HepG2 (cell line): Measurements from ENCODE around the gene SNAI1. TPM values are rescaled to one million over a fixed set of nuclear protein-coding genes. Genes with fewer than 3 reads are reported as not detected.

ENCODE experiments used
- ADNP ChIP-seq: sonication (generic); formaldehyde crosslinking; IDR thresholded peaks from 2 replicates; pipeline ENCODE4 v1.4.0; 2020; ENCODE audit warnings: missing genetic modification reagents
- AHR ChIP-seq: IDR thresholded peaks from 2 replicates; pipeline ENCODE4 v1.6.1; 2018; ENCODE audit warnings: missing genetic modification reagents, missing compliant biosample characterization
- MEIS1 ChIP-seq: sonication (generic); formaldehyde crosslinking; IDR thresholded peaks from 2 replicates; pipeline ENCODE4 v1.9.0; 2021; ENCODE audit warnings: mild to moderate bottlenecking, missing genetic modification reagents, moderate library complexity, borderline replicate concordance
- MIER3 ChIP-seq: IDR thresholded peaks from 2 replicates; pipeline ENCODE4 v1.6.1; 2016; ENCODE audit warnings: missing compliant biosample characterization, borderline replicate concordance
- NFKB2 ChIP-seq: sonication (generic); formaldehyde crosslinking; IDR thresholded peaks from 2 replicates; pipeline ENCODE4 v1.4.0; 2020; ENCODE audit warnings: missing genetic modification reagents, borderline replicate concordance
- PHF5A ChIP-seq: IDR thresholded peaks from one replicate; pipeline ENCODE4 v1.6.1; 2018; ENCODE audit warnings: low read depth, missing genetic modification reagents; ENCODE audit not compliant: unreplicated experiment
- SIX1 ChIP-seq: sonication (generic); formaldehyde crosslinking; IDR thresholded peaks from 2 replicates; pipeline ENCODE4 v1.4.0; 2020; ENCODE audit warnings: missing genetic modification reagents, borderline replicate concordance
- TARDBP ChIP-seq: sonication (generic); formaldehyde crosslinking; IDR thresholded peaks from 2 replicates; pipeline ENCODE4 v1.8.0; 2022; ENCODE audit warnings: mild to moderate bottlenecking, missing genetic modification reagents
- YEATS4 ChIP-seq: sonication (generic); formaldehyde crosslinking; IDR thresholded peaks from 2 replicates; pipeline ENCODE4 v1.4.0; 2020; ENCODE audit warnings: missing genetic modification reagents, borderline replicate concordance
- ZNF383 ChIP-seq: sonication (generic); formaldehyde crosslinking; IDR thresholded peaks from 2 replicates; pipeline ENCODE4 v1.4.0; 2020; ENCODE audit warnings: missing genetic modification reagents, mild to moderate bottlenecking, borderline replicate concordance
- ZNF547 ChIP-seq: sonication (generic); formaldehyde crosslinking; IDR thresholded peaks from 2 replicates; pipeline ENCODE4 v1.5.1; 2020; ENCODE audit warnings: mild to moderate bottlenecking, missing genetic modification reagents
- ZNF549 ChIP-seq: sonication (generic); formaldehyde crosslinking; IDR thresholded peaks from 2 replicates; pipeline ENCODE4 v1.5.0; 2020; ENCODE audit warnings: missing genetic modification reagents
- ZNF557 ChIP-seq: sonication (generic); formaldehyde crosslinking; IDR thresholded peaks from 2 replicates; pipeline ENCODE4 v1.4.0; 2020; ENCODE audit warnings: missing genetic modification reagents
- ZNF780A ChIP-seq: sonication (generic); formaldehyde crosslinking; IDR thresholded peaks from 2 replicates; pipeline ENCODE4 v1.8.0; 2022; ENCODE audit warnings: mild to moderate bottlenecking, missing genetic modification reagents, moderate library complexity
- polyA plus RNA-seq, 8 experiments: library from polyadenylated mRNA; depleted of rRNA in 3 of 8; stranded (reverse) in 7 of 8; unstranded in 1 of 8; fragments of >200 nt; fragmentation: Illumina TruSeq in 4 of 8; extraction: Trizol in 4 of 8; gene quantifications; 2 replicates each; pipeline versions ENCODE4 v1.2.1 to v1.2.3, GENCODE V29; 2011 to 2016; ENCODE audit warnings: low read depth in 4 of 8, missing spikeins in 1 of 8, mixed read lengths in 1 of 8; ENCODE audit not compliant: insufficient read depth in 1 of 8
- total RNA-seq, 5 experiments: library from RNA; depleted of rRNA; stranded (reverse); fragments of >200 nt; fragmentation: Illumina TruSeq; extraction: Trizol; gene quantifications; 2 replicates each; pipeline ENCODE4 v1.2.3, GENCODE V29; 2016; ENCODE audit warnings: low read depth in 1 of 5
- TF ChIP-seq, protein P1 (sequence below): sonication (generic); formaldehyde crosslinking; IDR thresholded peaks from 2 replicates; pipeline ENCODE4; 2020; ENCODE audit warnings: missing genetic modification reagents, mild to moderate bottlenecking, borderline replicate concordance
- TF ChIP-seq, protein P2 (sequence below): sonication (generic); formaldehyde crosslinking; IDR thresholded peaks from 2 replicates; pipeline ENCODE4 v1.4.0; 2020; ENCODE audit warnings: missing genetic modification reagents
- TF ChIP-seq, protein P3 (sequence below): sonication (generic); formaldehyde crosslinking; IDR thresholded peaks from 2 replicates; pipeline ENCODE4 v1.4.0; 2020; ENCODE audit warnings: missing genetic modification reagents; ENCODE audit errors: not compliant biosample characterization
- TF ChIP-seq, protein P4 (sequence below): sonication (generic); formaldehyde crosslinking; conservative IDR thresholded peaks from 2 replicates; pipeline ENCODE4 v1.4.0; 2020; ENCODE audit warnings: missing genetic modification reagents
- TF ChIP-seq, protein P5 (sequence below): sonication (generic); formaldehyde crosslinking; IDR thresholded peaks from 2 replicates; pipeline ENCODE4 v1.5.0; 2020; ENCODE audit warnings: mild to moderate bottlenecking, missing genetic modification reagents
- TF ChIP-seq, protein P6 (sequence below): IDR thresholded peaks from 2 replicates; pipeline ENCODE4 v1.6.1; 2012; ENCODE audit warnings: low read depth, low read length, improper control_type of control experiment

SNAI1 gene
- total and polyA plus RNA-seq, 2 of the 13 experiments (the other 11 are each of a cell fraction or from before 2014, with no cell fraction given) = 1.3 to 1.4 TPM

DNA sequence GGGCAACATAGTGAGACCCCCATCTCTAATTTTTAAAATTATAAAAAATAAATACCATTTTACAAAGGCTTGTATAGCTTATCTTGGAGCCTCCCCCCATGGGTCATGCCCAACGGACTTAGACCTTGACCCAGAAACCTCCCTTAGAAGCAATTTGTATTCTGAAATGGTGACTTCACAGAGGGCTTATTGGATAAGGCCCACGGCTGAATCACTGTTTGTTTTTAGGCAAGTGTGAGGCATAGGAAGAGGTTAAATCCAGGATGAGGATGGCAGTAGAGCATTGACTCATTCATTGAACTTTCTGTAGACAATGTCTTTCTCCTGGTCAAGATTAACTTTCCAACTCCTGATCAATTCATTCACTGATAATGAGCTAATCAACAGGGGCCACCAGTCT, 6.2 kb upstream of the SNAI1 start (continued):
- TF ChIP-seq, protein P1, sequence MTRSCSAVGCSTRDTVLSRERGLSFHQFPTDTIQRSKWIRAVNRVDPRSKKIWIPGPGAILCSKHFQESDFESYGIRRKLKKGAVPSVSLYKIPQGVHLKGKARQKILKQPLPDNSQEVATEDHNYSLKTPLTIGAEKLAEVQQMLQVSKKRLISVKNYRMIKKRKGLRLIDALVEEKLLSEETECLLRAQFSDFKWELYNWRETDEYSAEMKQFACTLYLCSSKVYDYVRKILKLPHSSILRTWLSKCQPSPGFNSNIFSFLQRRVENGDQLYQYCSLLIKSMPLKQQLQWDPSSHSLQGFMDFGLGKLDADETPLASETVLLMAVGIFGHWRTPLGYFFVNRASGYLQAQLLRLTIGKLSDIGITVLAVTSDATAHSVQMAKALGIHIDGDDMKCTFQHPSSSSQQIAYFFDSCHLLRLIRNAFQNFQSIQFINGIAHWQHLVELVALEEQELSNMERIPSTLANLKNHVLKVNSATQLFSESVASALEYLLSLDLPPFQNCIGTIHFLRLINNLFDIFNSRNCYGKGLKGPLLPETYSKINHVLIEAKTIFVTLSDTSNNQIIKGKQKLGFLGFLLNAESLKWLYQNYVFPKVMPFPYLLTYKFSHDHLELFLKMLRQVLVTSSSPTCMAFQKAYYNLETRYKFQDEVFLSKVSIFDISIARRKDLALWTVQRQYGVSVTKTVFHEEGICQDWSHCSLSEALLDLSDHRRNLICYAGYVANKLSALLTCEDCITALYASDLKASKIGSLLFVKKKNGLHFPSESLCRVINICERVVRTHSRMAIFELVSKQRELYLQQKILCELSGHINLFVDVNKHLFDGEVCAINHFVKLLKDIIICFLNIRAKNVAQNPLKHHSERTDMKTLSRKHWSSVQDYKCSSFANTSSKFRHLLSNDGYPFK = no peak
- TF ChIP-seq NFKB2 (CRISPR knock-in tag) (no peak), ZNF557 (CRISPR knock-in tag) (no peak), MEIS1 (0 out of 2 replicates have a peak, but pooled peaks have one; percentile 61), ZNF383 (no peak), ZNF547 (CRISPR knock-in tag) (no peak), ZNF549 (CRISPR knock-in tag) (no peak), AHR (CRISPR knock-in tag) (no peak), TARDBP (no peak), ADNP (no peak), SIX1 (CRISPR knock-in tag) (no peak), ZNF780A (no peak), YEATS4 (CRISPR knock-in tag) (no peak), MIER3 (CRISPR knock-in tag) (peak; percentile 68; the same call in 1 of the 2 replicates), PHF5A (CRISPR knock-in tag) (no peak)
- TF ChIP-seq, protein P2, sequence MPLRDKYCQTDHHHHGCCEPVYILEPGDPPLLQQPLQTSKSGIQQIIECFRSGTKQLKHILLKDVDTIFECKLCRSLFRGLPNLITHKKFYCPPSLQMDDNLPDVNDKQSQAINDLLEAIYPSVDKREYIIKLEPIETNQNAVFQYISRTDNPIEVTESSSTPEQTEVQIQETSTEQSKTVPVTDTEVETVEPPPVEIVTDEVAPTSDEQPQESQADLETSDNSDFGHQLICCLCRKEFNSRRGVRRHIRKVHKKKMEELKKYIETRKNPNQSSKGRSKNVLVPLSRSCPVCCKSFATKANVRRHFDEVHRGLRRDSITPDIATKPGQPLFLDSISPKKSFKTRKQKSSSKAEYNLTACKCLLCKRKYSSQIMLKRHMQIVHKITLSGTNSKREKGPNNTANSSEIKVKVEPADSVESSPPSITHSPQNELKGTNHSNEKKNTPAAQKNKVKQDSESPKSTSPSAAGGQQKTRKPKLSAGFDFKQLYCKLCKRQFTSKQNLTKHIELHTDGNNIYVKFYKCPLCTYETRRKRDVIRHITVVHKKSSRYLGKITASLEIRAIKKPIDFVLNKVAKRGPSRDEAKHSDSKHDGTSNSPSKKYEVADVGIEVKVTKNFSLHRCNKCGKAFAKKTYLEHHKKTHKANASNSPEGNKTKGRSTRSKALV (CRISPR knock-in tag) = no peak
- TF ChIP-seq, protein P3, sequence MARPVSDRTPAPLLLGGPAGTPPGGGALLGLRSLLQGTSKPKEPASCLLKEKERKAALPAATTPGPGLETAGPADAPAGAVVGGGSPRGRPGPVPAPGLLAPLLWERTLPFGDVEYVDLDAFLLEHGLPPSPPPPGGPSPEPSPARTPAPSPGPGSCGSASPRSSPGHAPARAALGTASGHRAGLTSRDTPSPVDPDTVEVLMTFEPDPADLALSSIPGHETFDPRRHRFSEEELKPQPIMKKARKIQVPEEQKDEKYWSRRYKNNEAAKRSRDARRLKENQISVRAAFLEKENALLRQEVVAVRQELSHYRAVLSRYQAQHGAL (CRISPR knock-in tag) = no peak
- TF ChIP-seq, protein P4, sequence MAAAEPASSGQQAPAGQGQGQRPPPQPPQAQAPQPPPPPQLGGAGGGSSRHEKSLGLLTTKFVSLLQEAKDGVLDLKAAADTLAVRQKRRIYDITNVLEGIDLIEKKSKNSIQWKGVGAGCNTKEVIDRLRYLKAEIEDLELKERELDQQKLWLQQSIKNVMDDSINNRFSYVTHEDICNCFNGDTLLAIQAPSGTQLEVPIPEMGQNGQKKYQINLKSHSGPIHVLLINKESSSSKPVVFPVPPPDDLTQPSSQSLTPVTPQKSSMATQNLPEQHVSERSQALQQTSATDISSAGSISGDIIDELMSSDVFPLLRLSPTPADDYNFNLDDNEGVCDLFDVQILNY (CRISPR knock-in tag) = no peak
- TF ChIP-seq, protein P5, sequence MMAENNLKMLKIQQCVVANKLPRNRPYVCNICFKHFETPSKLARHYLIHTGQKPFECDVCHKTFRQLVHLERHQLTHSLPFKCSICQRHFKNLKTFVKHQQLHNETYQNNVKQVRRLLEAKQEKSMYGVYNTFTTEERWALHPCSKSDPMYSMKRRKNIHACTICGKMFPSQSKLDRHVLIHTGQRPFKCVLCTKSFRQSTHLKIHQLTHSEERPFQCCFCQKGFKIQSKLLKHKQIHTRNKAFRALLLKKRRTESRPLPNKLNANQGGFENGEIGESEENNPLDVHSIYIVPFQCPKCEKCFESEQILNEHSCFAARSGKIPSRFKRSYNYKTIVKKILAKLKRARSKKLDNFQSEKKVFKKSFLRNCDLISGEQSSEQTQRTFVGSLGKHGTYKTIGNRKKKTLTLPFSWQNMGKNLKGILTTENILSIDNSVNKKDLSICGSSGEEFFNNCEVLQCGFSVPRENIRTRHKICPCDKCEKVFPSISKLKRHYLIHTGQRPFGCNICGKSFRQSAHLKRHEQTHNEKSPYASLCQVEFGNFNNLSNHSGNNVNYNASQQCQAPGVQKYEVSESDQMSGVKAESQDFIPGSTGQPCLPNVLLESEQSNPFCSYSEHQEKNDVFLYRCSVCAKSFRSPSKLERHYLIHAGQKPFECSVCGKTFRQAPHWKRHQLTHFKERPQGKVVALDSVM (CRISPR knock-in tag) = no peak
- TF ChIP-seq, protein P6, sequence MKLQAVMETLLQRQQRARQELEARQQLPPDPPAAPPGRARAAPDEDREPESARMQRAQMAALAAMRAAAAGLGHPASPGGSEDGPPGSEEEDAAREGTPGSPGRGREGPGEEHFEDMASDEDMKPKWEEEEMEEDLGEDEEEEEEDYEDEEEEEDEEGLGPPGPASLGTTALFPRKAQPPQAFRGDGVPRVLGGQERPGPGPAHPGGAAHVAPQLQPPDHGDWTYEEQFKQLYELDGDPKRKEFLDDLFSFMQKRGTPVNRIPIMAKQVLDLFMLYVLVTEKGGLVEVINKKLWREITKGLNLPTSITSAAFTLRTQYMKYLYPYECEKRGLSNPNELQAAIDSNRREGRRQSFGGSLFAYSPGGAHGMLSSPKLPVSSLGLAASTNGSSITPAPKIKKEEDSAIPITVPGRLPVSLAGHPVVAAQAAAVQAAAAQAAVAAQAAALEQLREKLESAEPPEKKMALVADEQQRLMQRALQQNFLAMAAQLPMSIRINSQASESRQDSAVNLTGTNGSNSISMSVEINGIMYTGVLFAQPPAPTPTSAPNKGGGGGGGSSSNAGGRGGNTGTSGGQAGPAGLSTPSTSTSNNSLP = 0 out of 2 replicates have a peak, but pooled peaks have one; percentile 33
